Amygdala (tissue), 56 donors: Measurements from ENCODE around the gene RNF208.

ENCODE experiments used
- DNase-seq, 56 donors: peaks; one replicate each; lab custom pipeline; 2025; lab: John Stamatoyannopoulos, UW

Gene RNF208

GRCh38 chr9:137228968-137229896 lies 7.2 kb upstream of the RNF208 start:
- DNase-seq = no peak

- DNase-seq = no peak
Observed at GRCh38 chr9:137228506-137228967, 6.5 kb upstream of the RNF208 start.

GRCh38 chr9:137227853-137228505 lies 5.9 kb upstream of the RNF208 start:
- no peak for DNase-seq

- DNase-seq = peak in 43 of 56 donors; percentile 3 to 75 (median 43)
Observed at GRCh38 chr9:137227054-137227852, 5.2 kb upstream of the RNF208 start, which contains the start of gene RNF224. Gene RNF224 (plus strand): TSS chr9:137227502. CDS start chr9:137228336, 834 bp downstream.

- DNase-seq = no peak
Observed at GRCh38 chr9:137226338-137227053, 4.5 kb upstream of the RNF208 start.

GRCh38 chr9:137225699-137226331 lies 3.8 kb upstream of the RNF208 start:
- DNase-seq = no peak

GRCh38 chr9:137224830-137225694 lies 3.0 kb upstream of the RNF208 start, which contains the start of gene CYSRT1:
Gene CYSRT1 (plus strand): TSS chr9:137225174. CDS start chr9:137225622, 448 bp downstream.
- no peak for DNase-seq

- DNase-seq = peak; percentile 76 to 100 (median 96)
Observed at GRCh38 chr9:137223078-137223970, 1.3 kb upstream of the RNF208 start.

GRCh38 chr9:137221506-137222111 lies 431 bp downstream of the RNF208 start:
- no peak for DNase-seq

GRCh38 chr9:137221095-137221505 lies 940 bp downstream of the RNF208 start:
- no peak for DNase-seq

- no peak for DNase-seq
Observed at GRCh38 chr9:137220317-137221094, 1.5 kb downstream of the RNF208 start.

- no peak for DNase-seq
Observed at GRCh38 chr9:137219757-137220316, 2.2 kb downstream of the RNF208 start.

- DNase-seq = no peak
Observed at GRCh38 chr9:137218754-137219271, 3.2 kb downstream of the RNF208 start.

- no peak for DNase-seq
Observed at GRCh38 chr9:137218212-137218753, 3.8 kb downstream of the RNF208 start.
